Stimulated activated CD4-positive, alpha-beta T cell treated with anti-CD3 and anti-CD28 coated beads, Interleukin-1b, Interleukin-23, amount 100 ng/mL, for 24 hours (primary cell): ENCODE data around the gene CDKAL1.
"Not testable (repeated sequence)": the region's sequence is repeated elsewhere in the genome, so short reads cannot be mapped to it uniquely, and the experiment has no call there.

Experiments used
- DNase-seq, 4 experiments: peaks; one replicate each; pipeline ENCODE4 v3.0.0-alpha.2; 2020; ENCODE audit warnings: low read depth in 4 of 4, low spot score in 1 of 4

The CDKAL1 gene

GRCh38 chr6:21188505-21189223 is 654.4 kb downstream of the CDKAL1 start:
- DNase-seq: no peak

DNA sequence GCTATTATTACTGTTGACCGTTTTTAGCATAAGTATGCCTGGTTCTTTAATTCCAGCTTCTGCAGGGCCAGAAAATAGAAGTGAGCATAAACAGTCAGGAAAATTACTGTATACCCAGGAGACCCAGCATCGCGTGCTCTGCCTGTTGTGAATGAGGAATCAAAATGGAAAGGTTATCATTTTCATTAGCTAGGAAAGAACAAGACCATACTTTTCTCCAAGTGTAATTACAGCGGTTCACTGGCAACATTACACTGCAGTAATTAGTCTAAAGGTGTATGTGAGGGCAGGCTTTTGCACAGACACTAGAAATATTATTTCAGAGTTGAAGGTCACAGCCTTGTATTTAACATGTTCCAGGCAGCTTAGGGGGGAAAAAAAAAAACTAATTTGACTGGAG is 655.5 kb downstream of the CDKAL1 start:
- no peak for DNase-seq

DNA sequence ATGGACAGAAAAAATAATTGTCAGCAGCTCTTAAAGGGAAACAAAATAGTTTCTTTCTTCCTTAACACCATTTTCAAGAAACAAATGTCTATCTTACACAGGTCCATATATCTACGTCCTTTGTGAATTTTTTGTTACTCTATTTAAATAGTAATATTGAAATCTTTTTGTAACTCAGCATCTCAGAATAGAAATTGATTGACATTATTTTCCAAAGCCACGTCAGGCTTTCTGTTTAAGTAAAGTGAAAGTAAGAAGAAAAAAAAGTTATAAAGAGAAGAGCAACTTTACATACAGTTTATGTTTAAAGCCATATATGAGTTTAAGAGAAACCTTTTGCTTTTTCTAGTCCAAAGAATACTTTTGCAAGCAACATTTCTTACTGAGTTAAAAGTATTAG is 656.4 kb downstream of the CDKAL1 start:
- DNase-seq: no peak

- DNase-seq: no peak
Measured at GRCh38 chr6:21193790-21194475, 659.7 kb downstream of the CDKAL1 start.

DNA sequence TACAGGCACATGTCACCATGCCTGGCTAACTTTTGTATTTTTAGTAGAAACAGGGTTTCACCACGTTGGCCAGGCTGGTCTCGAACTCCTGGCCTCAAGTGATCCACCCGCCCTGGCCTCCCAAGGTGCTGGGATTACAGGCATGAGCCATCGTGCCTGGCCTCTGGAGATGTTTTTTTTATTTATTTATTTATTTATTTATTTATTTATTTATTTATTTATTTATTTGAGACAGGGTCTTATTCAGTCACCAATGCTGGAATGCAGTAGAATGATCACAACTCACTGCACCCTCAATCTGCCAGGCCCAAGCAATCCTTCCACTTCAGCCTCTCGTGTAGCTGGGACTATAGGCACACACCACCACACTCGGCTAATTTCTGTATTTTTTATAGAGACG is 661.0 kb downstream of the CDKAL1 start:
- DNase-seq: not testable (repeated sequence)

- no peak for DNase-seq
Measured at GRCh38 chr6:21198032-21198640, 663.9 kb downstream of the CDKAL1 start.

GRCh38 chr6:21199262-21199661 is 665.0 kb downstream of the CDKAL1 start:
- DNase-seq: no peak

- DNase-seq: no peak
Measured at GRCh38 chr6:21200134-21200870, 666.0 kb downstream of the CDKAL1 start.

GRCh38 chr6:21201187-21201586 is 666.9 kb downstream of the CDKAL1 start:
- no peak for DNase-seq

GRCh38 chr6:21201637-21202350 is 667.5 kb downstream of the CDKAL1 start:
- no peak for DNase-seq

DNA sequence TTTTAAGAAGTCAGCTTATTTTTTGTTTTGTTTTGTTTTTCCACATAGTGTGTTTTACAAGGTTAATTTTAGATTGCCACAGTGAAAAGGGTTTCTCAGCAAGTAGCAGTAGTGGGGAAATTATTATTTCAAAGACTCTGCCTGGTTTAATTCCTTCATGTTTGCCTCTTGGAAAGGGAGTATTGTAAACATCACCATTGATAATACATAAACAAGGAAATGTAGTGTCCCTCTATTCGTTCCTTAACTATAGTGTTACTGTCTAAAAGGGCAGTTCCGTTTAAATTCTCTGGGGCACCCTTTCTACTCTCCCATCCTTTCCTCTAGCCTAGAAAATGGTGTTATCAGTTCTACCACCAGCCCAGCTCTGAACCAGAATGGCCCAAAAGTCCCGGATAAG is 668.3 kb downstream of the CDKAL1 start:
- no peak for DNase-seq

DNA sequence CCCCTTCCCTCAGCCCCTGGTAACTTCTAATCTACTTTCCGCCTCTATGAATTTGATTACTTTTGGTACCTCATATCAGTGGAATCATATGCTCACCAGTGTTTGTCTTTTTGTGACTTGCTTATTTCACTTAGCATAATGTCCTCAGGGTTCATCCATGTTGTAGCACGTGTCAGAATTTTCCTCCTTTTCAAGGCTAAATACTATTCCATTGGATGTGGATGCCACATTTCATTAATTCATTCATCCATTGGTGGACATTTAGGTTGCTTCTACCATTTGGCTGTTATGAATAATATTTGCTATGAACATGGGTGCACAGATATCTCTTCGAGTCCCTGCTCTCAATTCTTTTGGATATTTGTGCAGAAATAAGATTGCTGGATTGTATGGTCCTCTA is 670.7 kb downstream of the CDKAL1 start:
- DNase-seq: no peak

GRCh38 chr6:21208081-21208795 is 674.0 kb downstream of the CDKAL1 start:
- DNase-seq: no peak

DNA sequence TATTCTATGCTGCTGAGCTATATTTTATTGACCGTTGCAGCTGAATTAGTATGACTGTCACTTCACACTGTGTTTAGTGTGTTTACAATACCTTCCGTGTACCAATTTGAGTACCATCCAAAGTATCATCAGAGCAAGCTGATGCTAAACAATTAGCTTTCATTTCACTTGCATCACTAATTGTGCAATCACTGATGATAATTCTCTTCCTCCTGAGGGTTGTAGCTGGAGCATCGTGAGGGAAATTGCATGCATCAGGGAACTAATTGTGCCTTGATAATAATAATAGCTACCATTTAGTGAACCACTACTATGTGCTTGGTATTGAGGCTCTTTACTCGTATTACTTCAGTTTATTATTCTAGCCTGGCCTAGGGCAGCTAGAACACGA is 674.5 kb downstream of the CDKAL1 start:
- no peak for DNase-seq

GRCh38 chr6:21213492-21213891 is 679.2 kb downstream of the CDKAL1 start:
- no peak for DNase-seq

DNA sequence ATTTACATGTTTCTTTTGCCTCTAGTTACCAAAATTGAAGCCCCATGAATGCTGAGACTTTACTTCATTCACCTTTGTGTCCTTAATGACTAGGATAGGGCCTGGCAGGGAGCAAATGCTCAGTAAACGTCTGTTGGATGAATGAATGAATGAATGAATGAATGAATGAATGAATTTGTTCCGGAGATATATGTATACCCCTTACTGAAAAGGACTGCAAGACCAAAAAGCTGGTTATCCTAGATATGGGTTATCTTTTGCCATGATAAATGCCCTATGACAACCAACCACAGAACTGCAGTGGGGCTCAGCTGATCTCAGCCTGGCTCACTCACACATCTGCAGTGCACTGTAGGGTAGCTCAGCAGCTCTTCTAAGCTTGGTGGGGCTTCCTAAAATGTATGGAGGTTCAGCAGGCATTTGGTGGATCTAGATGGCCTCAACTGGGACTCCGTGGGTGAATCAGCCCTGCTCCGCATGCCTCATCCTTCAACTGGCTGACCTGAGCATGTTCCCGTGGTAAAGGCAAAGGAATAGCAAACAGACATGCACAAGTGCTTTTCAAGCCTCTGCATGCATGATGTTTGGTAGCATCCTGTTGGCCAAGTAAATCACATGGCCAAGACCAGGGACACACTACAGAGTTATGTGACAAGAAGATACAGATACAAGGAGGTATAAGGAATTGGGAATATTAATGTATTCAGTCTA is 680.6 kb downstream of the CDKAL1 start:
- no peak for DNase-seq

DNA sequence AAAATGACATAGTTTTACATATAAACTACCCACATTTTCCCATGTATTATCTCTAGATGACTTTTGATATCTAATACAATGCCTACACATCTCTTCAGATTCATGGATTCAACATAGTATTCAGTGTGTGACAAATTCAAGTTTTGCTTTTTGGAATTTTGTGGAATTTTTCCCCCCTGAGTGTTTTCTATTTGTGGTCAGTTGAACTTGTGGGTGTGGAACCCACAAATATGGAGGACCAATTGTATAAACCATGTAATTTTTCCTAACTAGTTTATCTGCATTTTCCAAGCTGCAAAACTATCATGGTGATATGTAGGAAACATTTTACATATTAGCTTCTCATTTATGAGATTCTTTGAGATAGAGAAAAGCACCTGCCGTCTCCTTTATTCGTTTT is 685.0 kb downstream of the CDKAL1 start:
- no peak for DNase-seq

- DNase-seq: no peak
Measured at GRCh38 chr6:21219856-21220255, 685.6 kb downstream of the CDKAL1 start.

GRCh38 chr6:21220271-21220987 is 686.2 kb downstream of the CDKAL1 start:
- DNase-seq: no peak
